PC-3 (cell line): ENCODE results near the gene ARV1. TPM values are rescaled to one million over a fixed set of nuclear protein-coding genes. Genes with fewer than 3 reads are reported as not detected.
"Not testable (repeated sequence)": the region's sequence is repeated elsewhere in the genome, so short reads cannot be mapped to it uniquely, and the experiment has no call there.

Source experiments
- ATAC-seq: fragments of 200-7000 bp; cut with Tn5 transposase; 2 replicates; pipeline ENCODE4 v1.9.1; 2020; ENCODE audit warnings: mild to moderate bottlenecking, moderate library complexity
- BruUV-seq: library from RNA; stranded (reverse); fragments of 400-500 nt; replicated peaks from 2 replicates; lab custom pipeline; 2021; lab: Mats Ljungman, UMichigan
- CTCF ChIA-PET: fragments of 300-600 bp; sonication (Branson Sonifier 250); formaldehyde crosslinking; loops from one replicate; lab custom pipeline; 2022; ENCODE audit warnings: antibody characterized with exemption; lab: Charles Lee
- POLR2A ChIA-PET: fragments of 300-600 bp; sonication (Branson Sonifier 250); formaldehyde crosslinking; loops from one replicate; lab custom pipeline; 2022; ENCODE audit warnings: antibody characterized with exemption; ENCODE audit not compliant: unreplicated experiment; lab: Charles Lee
- DNase-seq: peaks from one replicate; pipeline ENCODE4 v3.0.0-alpha.2; 2015
- H2AFZ ChIP-seq: fragments of 300-600 bp; sonication (generic); 2 replicates; pipeline ENCODE4 v1.6.0; 2016; ENCODE audit warnings: antibody characterized with exemption, low read length
- H3F3A ChIP-seq: fragments of 300-600 bp; sonication (generic); one replicate; pipeline ENCODE4 v1.6.0; 2017; ENCODE audit warnings: antibody characterized with exemption, low read length, control low read depth, mild to moderate bottlenecking; ENCODE audit not compliant: unreplicated experiment
- H3K27ac ChIP-seq: fragments of 300-600 bp; sonication (generic); 2 replicates; pipeline ENCODE4 v1.5.1; 2016; ENCODE audit warnings: mild to moderate bottlenecking, low read length
- H3K27me3 ChIP-seq: fragments of 300-600 bp; sonication (generic); 2 replicates; pipeline ENCODE4 v1.6.1; 2016; ENCODE audit warnings: low read length, mixed read lengths
- H3K36me3 ChIP-seq: fragments of 300-600 bp; sonication (generic); 2 replicates; pipeline ENCODE4 v1.6.1; 2016; ENCODE audit warnings: low read depth, mixed run types, low read length, mixed read lengths
- H3K4me1 ChIP-seq: fragments of 300-600 bp; sonication (generic); 2 replicates; pipeline ENCODE4 v1.5.1; 2016; ENCODE audit warnings: low read length; ENCODE audit not compliant: insufficient read depth
- H3K4me2 ChIP-seq: fragments of 300-600 bp; sonication (generic); 2 replicates; pipeline ENCODE4 v1.6.0; 2016; ENCODE audit warnings: low read length
- H3K4me3 ChIP-seq: fragments of 300-600 bp; sonication (generic); 2 replicates; pipeline ENCODE4 v1.5.1; 2016; ENCODE audit warnings: mild to moderate bottlenecking, low read length, mixed read lengths
- H3K79me2 ChIP-seq: fragments of 300-600 bp; sonication (generic); 2 replicates; pipeline ENCODE4 v1.6.1; 2017; ENCODE audit warnings: low read length, mixed read lengths
- H3K9ac ChIP-seq: fragments of 300-600 bp; sonication (generic); 2 replicates; pipeline ENCODE4 v1.6.0; 2016; ENCODE audit warnings: mild to moderate bottlenecking, low read length
- H3K9me2 ChIP-seq: fragments of 300-600 bp; sonication (generic); replicated peaks from 2 replicates; pipeline ENCODE4 v1.6.1; 2016; ENCODE audit warnings: mixed run types, low read length, mixed read lengths
- H3K9me3 ChIP-seq: fragments of 300-600 bp; sonication (generic); 2 replicates; pipeline ENCODE4 v1.6.1; 2016; ENCODE audit warnings: low read length, mixed read lengths
- H4K20me1 ChIP-seq: fragments of 300-600 bp; sonication (generic); 2 replicates; pipeline ENCODE4 v1.6.1; 2016; ENCODE audit warnings: low read length, mixed read lengths
- CTCF ChIP-seq: fragments of 300-600 bp; sonication (generic); conservative IDR thresholded peaks from 2 replicates; pipeline ENCODE4 v1.5.1; 2017; ENCODE audit warnings: antibody characterized with exemption, low read depth, mild to moderate bottlenecking, low read length
- EZH2 ChIP-seq: fragments of 300-600 bp; sonication (generic); IDR thresholded peaks from one replicate; pipeline ENCODE4 v1.6.1; 2017; ENCODE audit warnings: antibody characterized with exemption, mild to moderate bottlenecking, low read length; ENCODE audit not compliant: unreplicated experiment
- EZH2phosphoT487 ChIP-seq: fragments of 300-600 bp; sonication (generic); IDR thresholded peaks from 2 replicates; pipeline ENCODE4 v1.6.1; 2018; ENCODE audit warnings: mild to moderate bottlenecking, antibody characterized with exemption, low read length, borderline replicate concordance
- intact Hi-C: fragments of 100-400 bp; cut with micrococcal nuclease; formaldehyde crosslinking; loops from 2 replicates; pipeline ENCODE4 v1.9.0; 2023
- total RNA-seq: library from RNA; depleted of rRNA; stranded (reverse); fragments of >200 nt; gene quantifications from 2 replicates; pipeline ENCODE4 v1.2.3, GENCODE V29; 2014

ARV1 gene
- total RNA-seq, 1 experiment from 2014 or later: 30.6 TPM

GRCh38 chr1:231027971-231028370 is 49.1 kb downstream of the ARV1 start:
- no peak overlapping the region for H3K27ac ChIP-seq
- no peaks in the 10 kb centered on the region for H4K20me1 ChIP-seq
- H2AFZ ChIP-seq: no peak overlapping the region
- no peak overlapping the region for H3K4me2 ChIP-seq
- no peaks in the 10 kb centered on the region for H3K36me3 ChIP-seq
- no peaks in the 10 kb centered on the region; the same call in 1 of the 2 replicates for H3K4me1 ChIP-seq
- no peaks in the 10 kb centered on the region for H3F3A ChIP-seq
- no peak overlapping the region for H3K9ac ChIP-seq
- H3K79me2 ChIP-seq: no peaks in the 10 kb centered on the region
- H3K9me3 ChIP-seq: no peaks in the 10 kb centered on the region
- TF ChIP-seq CTCF (no peak), EZH2phosphoT487 (no peak), EZH2 (no peak)
- DNase-seq (no peak), ATAC-seq (no peak)
- no TSS peak for BruUV-seq
- ChIA-PET CTCF (no interaction called here), POLR2A (no interaction called here)
- H3K9me2 ChIP-seq: no peaks in the 10 kb centered on the region
- no peaks in the 10 kb centered on the region for H3K27me3 ChIP-seq
- no peak overlapping the region for H3K4me3 ChIP-seq
- intact Hi-C loops: no loop called here

- no peaks in the 10 kb centered on the region for H4K20me1 ChIP-seq
- H3K27ac ChIP-seq: no peak overlapping the region
- H3K79me2 ChIP-seq: no peaks in the 10 kb centered on the region
- H3F3A ChIP-seq: no peaks in the 10 kb centered on the region
- no peak overlapping the region for H3K9ac ChIP-seq
- H2AFZ ChIP-seq: no peak overlapping the region
- no peaks in the 10 kb centered on the region for H3K36me3 ChIP-seq
- H3K9me2 ChIP-seq: no peaks in the 10 kb centered on the region
- DNase-seq (no peak), ATAC-seq (no peak)
- ChIA-PET CTCF (no interaction called here), POLR2A (no interaction called here)
- H3K27me3 ChIP-seq: no peaks in the 10 kb centered on the region
- no peaks in the 10 kb centered on the region for H3K9me3 ChIP-seq
- TF ChIP-seq EZH2: no peak
- intact Hi-C loops: no loop called here
- H3K4me3 ChIP-seq: no peak overlapping the region
- no peaks in the 10 kb centered on the region; the same call in 1 of the 2 replicates for H3K4me1 ChIP-seq
- H3K4me2 ChIP-seq: no peak overlapping the region
- no TSS peak for BruUV-seq
These were observed 49.8 kb downstream of the ARV1 start for GRCh38 chr1:231028682-231029081.

- H3K9ac ChIP-seq, H3F3A ChIP-seq, ATAC-seq, H3K4me2 ChIP-seq, H3K27ac ChIP-seq, H3K9me2 ChIP-seq, H3K4me3 ChIP-seq, CTCF ChIA-PET, H3K4me1 ChIP-seq, H4K20me1 ChIP-seq, BruUV-seq, H3K9me3 ChIP-seq, POLR2A ChIA-PET, intact Hi-C loops, H3K36me3 ChIP-seq, H3K27me3 ChIP-seq, H3K79me2 ChIP-seq, H2AFZ ChIP-seq, DNase-seq: not testable (repeated sequence)
These were observed 50.4 kb downstream of the ARV1 start for GRCh38 chr1:231029247-231029646.

GRCh38 chr1:231029841-231030240 is 50.9 kb downstream of the ARV1 start:
- no peak for TF ChIP-seq CTCF
- TF ChIP-seq EZH2: no peak
- no peak for TF ChIP-seq EZH2phosphoT487
- Histone ChIP-seq H4K20me1 (no peaks in the 10 kb centered on the region), H2AFZ (no peak overlapping the region), H3K27me3 (no peaks in the 10 kb centered on the region), H3K79me2 (no peaks in the 10 kb centered on the region), H3K9me3 (no peaks in the 10 kb centered on the region), H3K27ac (no peak overlapping the region), H3K36me3 (no peaks in the 10 kb centered on the region), H3K4me3 (no peak overlapping the region), H3K4me1 (no peaks in the 10 kb centered on the region; the same call in 1 of the 2 replicates), H3K4me2 (no peak overlapping the region), H3K9ac (no peak overlapping the region), H3F3A (no peaks in the 10 kb centered on the region), H3K9me2 (no peaks in the 10 kb centered on the region)
- ATAC-seq (no peak), DNase-seq (no peak)
- no TSS peak for BruUV-seq
- intact Hi-C loops: no loop called here
- CTCF ChIA-PET: no interaction called here
- POLR2A ChIA-PET: no interaction called here
